ENCODE data around the gene H2BW2. TPM values are rescaled to one million over a fixed set of nuclear protein-coding genes. Genes with fewer than 3 reads are reported as not detected.

The H2BW2 gene
- total RNA-seq, 1 donor from 2014 or later = not detected

Other genes starting within 250 kb of the H2BW2 start
- gene RAB9B, start 207.7 kb upstream of the H2BW2 start, total RNA-seq = 0.63 and 1.5 TPM in 2 replicates
- 1.5 and 10.2 TPM in 2 replicates for gene TMSB15B, start 77.3 kb upstream of the H2BW2 start, total RNA-seq
- not detected in 2 replicates for gene H2BW1, start 26.2 kb upstream of the H2BW2 start, total RNA-seq
- gene TMSB15C, start 36.3 kb downstream of the H2BW2 start, total RNA-seq = 3.5 and 13.8 TPM in 2 replicates
- 1.1 and 6.1 TPM in 2 replicates for gene ZCCHC18, start 72.6 kb downstream of the H2BW2 start, total RNA-seq
- gene SLC25A53, start 117.1 kb downstream of the H2BW2 start, total RNA-seq = 6.0 and 7.3 TPM in 2 replicates
- gene FAM199X, start 126.5 kb downstream of the H2BW2 start, total RNA-seq = 16.5 and 19.4 TPM in 2 replicates
- not detected in 2 replicates for gene ESX1, start 215.0 kb downstream of the H2BW2 start, total RNA-seq

Data from glomerular endothelial cell (primary cell).